Hepatic stellate cell (primary cell): ENCODE data around the gene TCP11L2.

Source experiments
- DNase-seq: peaks from one replicate; pipeline ENCODE4 v3.0.0; 2011; ENCODE audit warnings: low spot score

The TCP11L2 gene

GRCh38 chr12:106302401-106303201 is at the start of gene TCP11L2:
Gene TCP11L2, plus strand, starts transcription at chr12:106302733. Its CDS starts 8,343 bp downstream, at chr12:106311076.
- DNase-seq: peak; percentile 85

GRCh38 chr12:106254724-106255123 is 47.8 kb upstream of the TCP11L2 start:
- no peak for DNase-seq

GRCh38 chr12:106255493-106255892 is 47.0 kb upstream of the TCP11L2 start:
- no peak for DNase-seq

GRCh38 chr12:106255952-106256351 is 46.6 kb upstream of the TCP11L2 start:
- no peak for DNase-seq

- DNase-seq: no peak
Measured at GRCh38 chr12:106256524-106256923, 46.0 kb upstream of the TCP11L2 start.

- DNase-seq: no peak
Measured at GRCh38 chr12:106258226-106258625, 44.3 kb upstream of the TCP11L2 start.

GRCh38 chr12:106258935-106259334 is 43.6 kb upstream of the TCP11L2 start:
- no peak for DNase-seq

GRCh38 chr12:106265116-106265515 is 37.4 kb upstream of the TCP11L2 start:
- no peak for DNase-seq

- DNase-seq: no peak
Measured at GRCh38 chr12:106267535-106267934, 35.0 kb upstream of the TCP11L2 start.

- no peak for DNase-seq
Measured at GRCh38 chr12:106269150-106269771, 33.3 kb upstream of the TCP11L2 start.

GRCh38 chr12:106271575-106272505 is 30.7 kb upstream of the TCP11L2 start:
- no peak for DNase-seq

- no peak for DNase-seq
Measured at GRCh38 chr12:106273491-106273890, 29.0 kb upstream of the TCP11L2 start.

- DNase-seq: no peak
Measured at GRCh38 chr12:106274012-106274411, 28.5 kb upstream of the TCP11L2 start.

GRCh38 chr12:106274575-106275121 is 27.9 kb upstream of the TCP11L2 start:
- DNase-seq: no peak

- no peak for DNase-seq
Measured at GRCh38 chr12:106275458-106275857, 27.1 kb upstream of the TCP11L2 start.

- DNase-seq: no peak
Measured at GRCh38 chr12:106276032-106276740, 26.3 kb upstream of the TCP11L2 start.

- no peak for DNase-seq
Measured at GRCh38 chr12:106280106-106280505, 22.4 kb upstream of the TCP11L2 start.

- DNase-seq: no peak
Measured at GRCh38 chr12:106281056-106281782, 21.3 kb upstream of the TCP11L2 start.

- DNase-seq: no peak
Measured at GRCh38 chr12:106281804-106282203, 20.7 kb upstream of the TCP11L2 start.

GRCh38 chr12:106282457-106283097 is 20.0 kb upstream of the TCP11L2 start:
- peak; percentile 47 for DNase-seq
